H1 (cell line): Measurements from ENCODE around the gene HNRNPM. TPM values are rescaled to one million over a fixed set of nuclear protein-coding genes. Genes with fewer than 3 reads are reported as not detected.

Source experiments
- CTCF ChIA-PET: fragments of 300-600 bp; sonication (Branson Sonifier 250); formaldehyde crosslinking; loops from one replicate; lab custom pipeline; 2021; ENCODE audit not compliant: partially characterized antibody; lab: Charles Lee
- POLR2A ChIA-PET: fragments of 300-600 bp; sonication (Branson Sonifier 250); formaldehyde crosslinking; loops from one replicate; lab custom pipeline; 2021; ENCODE audit warnings: inconsistent platforms; ENCODE audit not compliant: partially characterized antibody; lab: Charles Lee
- DNase-seq, 2 experiments: peaks; one replicate each; pipeline versions ENCODE4 v3.0.0 to v3.0.0-alpha.2; 2010 to 2022; ENCODE audit warnings: low spot score in 2 of 2, low read depth in 1 of 2, mixed read lengths in 1 of 2
- FAIRE-seq: peaks from 2 replicates; lab custom pipeline; 2011; peaks lifted over from hg19 to GRCh38; lab: Jason Lieb, UNC
- H2AFZ ChIP-seq: 2 replicates; pipeline ENCODE4 v1.8.1; 2012; ENCODE audit warnings: low read length, inconsistent platforms
- H2AK5ac ChIP-seq: 2 replicates; pipeline ENCODE4 v1.6.1; 2013; ENCODE audit warnings: low read depth, low read length
- H2BK120ac ChIP-seq: replicated peaks from 2 replicates; pipeline ENCODE3; 2013; ENCODE audit warnings: low read depth, low read length, inconsistent platforms
- H2BK12ac ChIP-seq: 2 replicates; pipeline ENCODE4 v1.6.1; 2013; ENCODE audit warnings: low read depth, low read length
- H2BK15ac ChIP-seq: 2 replicates; pipeline ENCODE4 v1.6.1; 2013; ENCODE audit warnings: low read length
- H2BK20ac ChIP-seq: 2 replicates; pipeline ENCODE4 v1.6.1; 2013; ENCODE audit warnings: low read length
- H2BK5ac ChIP-seq: 2 replicates; pipeline ENCODE4 v1.6.1; 2013; ENCODE audit warnings: low read depth, low read length
- H3K14ac ChIP-seq: 2 replicates; pipeline ENCODE4 v1.6.1; 2013; ENCODE audit warnings: inconsistent platforms; ENCODE audit not compliant: insufficient read length
- H3K18ac ChIP-seq: 2 replicates; pipeline ENCODE4 v1.6.1; 2013; ENCODE audit warnings: low read length; ENCODE audit errors: extremely low read depth
- H3K23ac ChIP-seq: 2 replicates; pipeline ENCODE4 v1.6.1; 2013; ENCODE audit warnings: inconsistent platforms; ENCODE audit not compliant: insufficient read length
- H3K23me2 ChIP-seq: 2 replicates; pipeline ENCODE4 v1.6.1; 2013; ENCODE audit warnings: low read depth, low read length
- H3K27ac ChIP-seq: 2 replicates; pipeline ENCODE4 v1.6.1; 2011; ENCODE audit warnings: low read depth, low read length, inconsistent platforms
- H3K27me3 ChIP-seq, 4 experiments: replicated peaks in 1 of 4; 1 replicate in 1 of 4; 2 replicates in 3 of 4; pipeline versions ENCODE4 v1.6.1 to v1.8.1; 2011 to 2013; ENCODE audit warnings: low read length in 3 of 4, mild to moderate bottlenecking in 3 of 4, inconsistent platforms in 2 of 4, mixed read lengths in 2 of 4, moderate library complexity in 1 of 4; ENCODE audit not compliant: control insufficient read depth in 3 of 4, insufficient read depth in 3 of 4; ENCODE audit errors: extremely low read depth in 1 of 4
- H3K36me3 ChIP-seq, 4 experiments: 2 replicates each; pipeline versions ENCODE4 v1.6.1 to v1.8.1; 2011 to 2013; ENCODE audit warnings: mild to moderate bottlenecking in 4 of 4, low read length in 3 of 4, moderate library complexity in 2 of 4, control low read depth in 1 of 4, inconsistent platforms in 1 of 4; ENCODE audit not compliant: insufficient read depth in 4 of 4, control insufficient read depth in 2 of 4
- H3K4ac ChIP-seq: replicated peaks from 2 replicates; pipeline ENCODE3; 2013; ENCODE audit warnings: low read length, low read depth, mixed read lengths, inconsistent platforms; ENCODE audit not compliant: insufficient read length
- H3K4me1 ChIP-seq, 4 experiments: replicated peaks in 1 of 4; 1 replicate in 1 of 4; 2 replicates in 3 of 4; pipeline versions ENCODE4 v1.6.1 to v1.8.1; 2011 to 2013; ENCODE audit warnings: low read length in 3 of 4, inconsistent platforms in 2 of 4, mixed read lengths in 1 of 4; ENCODE audit not compliant: insufficient read depth in 4 of 4, control insufficient read depth in 3 of 4
- H3K4me2 ChIP-seq, 2 experiments: 2 replicates each; pipeline versions ENCODE4 v1.6.1 to v1.8.1; 2011 to 2013; ENCODE audit warnings: low read depth in 2 of 2, low read length in 2 of 2, control low read depth in 1 of 2, inconsistent platforms in 1 of 2, mild to moderate bottlenecking in 1 of 2; ENCODE audit not compliant: insufficient read depth in 1 of 2
- H3K4me3 ChIP-seq, 4 experiments: fragments of 200-600, 300-600 bp in 1 of 4; sonication (generic), shearing (Covaris generic), sonication (Bioruptor Twin) in 1 of 4; 2 replicates each; pipeline versions ENCODE4 v1.5.1 to v1.8.1; 2011 to 2016; ENCODE audit warnings: low read length in 4 of 4, low read depth in 3 of 4, control low read depth in 2 of 4, inconsistent platforms in 2 of 4, mild to moderate bottlenecking in 2 of 4, mixed read lengths in 1 of 4, moderate library complexity in 1 of 4; ENCODE audit not compliant: insufficient read depth in 2 of 4; ENCODE audit errors: extremely low read depth in 1 of 4
- H3K56ac ChIP-seq: replicated peaks from 2 replicates; pipeline ENCODE3; 2013; ENCODE audit warnings: low read depth, mild to moderate bottlenecking, mixed read lengths, low read length, inconsistent platforms; ENCODE audit not compliant: insufficient read length
- H3K79me1 ChIP-seq: 2 replicates; pipeline ENCODE4 v1.6.1; 2013; ENCODE audit warnings: low read depth, low read length, control low read depth
- H3K79me2 ChIP-seq, 2 experiments: 2 replicates each; pipeline versions ENCODE4 v1.6.1 to v1.8.1; 2012 to 2013; ENCODE audit warnings: low read length in 2 of 2, mild to moderate bottlenecking in 2 of 2, inconsistent platforms in 1 of 2; ENCODE audit not compliant: insufficient read depth in 2 of 2, control insufficient read depth in 1 of 2
- H3K9ac ChIP-seq, 4 experiments: replicated peaks in 1 of 4; 1 replicate in 1 of 4; 2 replicates in 3 of 4; pipeline versions ENCODE4 v1.6.1 to v1.8.1; 2011 to 2013; ENCODE audit warnings: low read depth in 3 of 4, low read length in 3 of 4, control low read depth in 2 of 4, mild to moderate bottlenecking in 2 of 4, moderate library complexity in 2 of 4, inconsistent platforms in 1 of 4; ENCODE audit errors: extremely low read depth in 1 of 4
- H3K9me3 ChIP-seq, 2 experiments: 2 replicates each; pipeline versions ENCODE4 v1.6.1 to v1.8.1; 2012 to 2013; ENCODE audit warnings: mild to moderate bottlenecking in 2 of 2, moderate library complexity in 2 of 2, control low read depth in 1 of 2, inconsistent platforms in 1 of 2, low read depth in 1 of 2, low read length in 1 of 2, mixed read lengths in 1 of 2; ENCODE audit not compliant: insufficient read depth in 2 of 2
- H4K20me1 ChIP-seq, 2 experiments: replicated peaks in 1 of 2; 2 replicates each; pipeline versions ENCODE3 to v1.8.1; 2011 to 2013; ENCODE audit warnings: inconsistent platforms in 2 of 2, low read length in 2 of 2, mild to moderate bottlenecking in 1 of 2; ENCODE audit not compliant: insufficient read depth in 2 of 2, control insufficient read depth in 1 of 2
- H4K5ac ChIP-seq: 2 replicates; pipeline ENCODE4 v1.6.1; 2013; ENCODE audit warnings: low read length, low read depth, mixed read lengths, inconsistent platforms; ENCODE audit not compliant: insufficient read length
- H4K8ac ChIP-seq: 2 replicates; pipeline ENCODE4 v1.8.0; 2013; ENCODE audit warnings: mild to moderate bottlenecking, moderate library complexity, low read length, inconsistent platforms; ENCODE audit not compliant: insufficient read depth; ENCODE audit errors: extremely low read depth
- H4K91ac ChIP-seq: replicated peaks from 2 replicates; pipeline ENCODE3; 2013; ENCODE audit warnings: low read length, mixed read lengths, inconsistent platforms; ENCODE audit not compliant: insufficient read length
- BRCA1 ChIP-seq: IDR thresholded peaks from 2 replicates; pipeline ENCODE4 v1.6.1; 2012; ENCODE audit warnings: low read depth, low read length, improper control_type of control experiment
- GTF2F1 ChIP-seq: IDR thresholded peaks from 2 replicates; pipeline ENCODE4 v1.6.1; 2012; ENCODE audit warnings: low read depth, low read length, improper control_type of control experiment, borderline replicate concordance
- HDAC6 ChIP-seq: IDR thresholded peaks from one replicate; pipeline ENCODE4 v1.7.1; 2012; ENCODE audit warnings: low read depth, mild to moderate bottlenecking, inconsistent platforms, low read length, moderate library complexity
- SP1 ChIP-seq: IDR thresholded peaks from 2 replicates; pipeline ENCODE4 v1.6.1; 2011; ENCODE audit warnings: low read depth, low read length
- ZNF274 ChIP-seq: IDR thresholded peaks from 2 replicates; pipeline ENCODE4 v1.7.0; 2012; ENCODE audit warnings: low read length, borderline replicate concordance; ENCODE audit errors: extremely low read depth
- WGBS, 2 experiments: shearing (Covaris generic) in 1 of 2; methylation state at CpG; one replicate each; pipeline versions ENCODE4 v1.1.6 to v1.1.7; 2013 to 2015; ENCODE audit warnings: low lambda C conversion rate in 2 of 2, mixed read lengths in 2 of 2, inconsistent platforms in 1 of 2, low coverage in 1 of 2, missing lambda C conversion rate in 1 of 2; ENCODE audit not compliant: insufficient replicate concordance in 2 of 2, insufficient coverage in 1 of 2, insufficient read length in 1 of 2; ENCODE audit errors: extremely low coverage in 1 of 2, missing lambda C conversion rate in 1 of 2; 5-methylcytosine and 5-hydroxymethylcytosine counted together
- polyA plus RNA-seq, 7 experiments: library from polyadenylated mRNA; depleted of rRNA in 3 of 7; stranded (reverse) in 5 of 7; unstranded in 2 of 7; fragments of >200 nt in 5 of 7; fragments of 200-250 nt in 2 of 7; gene quantifications; 1 replicate in 5 of 7; 2 replicates in 1 of 7; 4 replicates in 1 of 7; pipeline versions ENCODE4 v1.2.1 to v1.2.3, GENCODE V29; 2011 to 2013; ENCODE audit warnings: missing spikeins in 2 of 7, mixed read lengths in 2 of 7
- total RNA-seq: library from RNA; stranded (reverse); fragmentation: NEBNext Ultra II Directional; extraction: Animal tissue kit (Norgen Biotek cat#: 25700); gene quantifications from 2 replicates; pipeline ENCODE4 v1.2.1, GENCODE V29; 2021

HNRNPM gene
- total and polyA plus RNA-seq, 2 of the 8 experiments (the other 6 are each of a cell fraction or from before 2014, with no cell fraction given), result 375 to 474 TPM

- no peak overlapping the region for H3K23ac ChIP-seq
- ChIA-PET POLR2A (interaction anchor here (0.7 to 1.9 kb wide), 4 partner anchors 15 to 56 kb away, joined by 3 to 6 read pairs (median 4); partner anchors contain the start of gene HNRNPM), CTCF (interaction anchor here (0.5 to 2.5 kb wide), 11 partner anchors 10 to 141 kb away, joined by 3 to 11 read pairs (median 3); partner anchors contain the start of gene ZNF414)
Observed at GRCh38 chr19:8494158-8494557, 49.4 kb downstream of the HNRNPM start.

More at GRCh38 chr19:8494158-8494557, 49.4 kb downstream of the HNRNPM start:
- 73% methylated on average over 7 of the region's 7 CpGs; no CpG with 5 or more reads in 1 of the 2 experiments for WGBS, 2 experiments
- no peaks in the 10 kb centered on the region for H3K79me2 ChIP-seq
- no peak overlapping the region; the same call in 1 of the 2 replicates for H3K18ac ChIP-seq
- FAIRE-seq, result no peak
- no peak for TF ChIP-seq ZNF274
- no peak for TF ChIP-seq BRCA1
- TF ChIP-seq HDAC6, result no peak
- TF ChIP-seq GTF2F1, result no peak
- TF ChIP-seq SP1, result no peak
- H2AFZ ChIP-seq, result no peak overlapping the region
- DNase-seq, result no peak
- no peak overlapping the region for H2BK20ac ChIP-seq
- H3K9ac ChIP-seq, result no peak overlapping the region
- H3K4ac ChIP-seq, result no peak overlapping the region
- no peak overlapping the region for H2AK5ac ChIP-seq
- no peak overlapping the region for H3K27ac ChIP-seq
- no peaks in the 10 kb centered on the region for H3K27me3 ChIP-seq
- H4K91ac ChIP-seq, result no peak overlapping the region
- H2BK120ac ChIP-seq, result no peak overlapping the region
- H4K20me1 ChIP-seq, result peaks cover 0 to 3% of the 10 kb centered on the region in 2 experiments
- H3K4me1 ChIP-seq, result peaks cover 0 to 2% (median under 1%) of the 10 kb centered on the region in 4 experiments; a peak in 2 of 7 replicates
- H2BK15ac ChIP-seq, result no peak overlapping the region
- H3K23me2 ChIP-seq, result no peaks in the 10 kb centered on the region
- no peaks in the 10 kb centered on the region; a peak in 1 of 8 replicates for H3K36me3 ChIP-seq
- no peak overlapping the region for H4K8ac ChIP-seq
- H3K14ac ChIP-seq, result no peak overlapping the region
- H2BK12ac ChIP-seq, result no peak overlapping the region
- H3K79me1 ChIP-seq, result no peaks in the 10 kb centered on the region
- no peak overlapping the region for H4K5ac ChIP-seq
- H2BK5ac ChIP-seq, result no peak overlapping the region
- no peak overlapping the region for H3K4me2 ChIP-seq
- H3K56ac ChIP-seq, result no peak overlapping the region
- no peaks in the 10 kb centered on the region for H3K9me3 ChIP-seq
- H3K4me3 ChIP-seq, result no peak overlapping the region
